Activated T-helper 2 cell treated with anti-CD3 and anti-CD28 coated beads, Interferon-gamma antibody, Interleukin-2, Interleukin-4, amounts not matched to agents 10 μg/mL and 5 μg/mL and 100 μg/mL, durations not matched to agents 14 hours and 24 hours and 36 hours (primary cell): ENCODE data around the gene RASSF9. TPM values are rescaled to one million over a fixed set of nuclear protein-coding genes. Genes with fewer than 3 reads are reported as not detected.

Experiments used
- DNase-seq: peaks from one replicate; pipeline ENCODE4 v3.0.0; 2021; ENCODE audit warnings: low spot score
- H3K27ac Mint-ChIP-seq: one replicate; pipeline ENCODE4 v1.8.0; 2021; ENCODE audit warnings: mixed read lengths
- H3K27me3 Mint-ChIP-seq: one replicate; pipeline ENCODE4 v1.8.0; 2021; ENCODE audit warnings: low read depth, mixed read lengths
- H3K36me3 Mint-ChIP-seq: one replicate; pipeline ENCODE4 v1.8.0; 2021; ENCODE audit warnings: low read depth, mixed read lengths
- H3K4me1 Mint-ChIP-seq: one replicate; pipeline ENCODE4 v1.8.0; 2021; ENCODE audit warnings: low read depth, mixed read lengths
- H3K4me3 Mint-ChIP-seq: one replicate; pipeline ENCODE4 v1.8.0; 2021; ENCODE audit warnings: low read depth, mild to moderate bottlenecking, moderate library complexity, mixed read lengths
- H3K9me3 Mint-ChIP-seq: one replicate; pipeline ENCODE4 v1.8.0; 2021; ENCODE audit warnings: mixed read lengths
- intact Hi-C: fragments of 100-400 bp; cut with micrococcal nuclease; formaldehyde crosslinking; loops from one replicate; pipeline ENCODE4 v1.15.1; 2023
- total RNA-seq: library from RNA; stranded (reverse); gene quantifications from 2 replicates; pipeline ENCODE4 v1.2.3, GENCODE V29; 2022

Gene RASSF9
- not detected in 2 replicates for total RNA-seq

DNA sequence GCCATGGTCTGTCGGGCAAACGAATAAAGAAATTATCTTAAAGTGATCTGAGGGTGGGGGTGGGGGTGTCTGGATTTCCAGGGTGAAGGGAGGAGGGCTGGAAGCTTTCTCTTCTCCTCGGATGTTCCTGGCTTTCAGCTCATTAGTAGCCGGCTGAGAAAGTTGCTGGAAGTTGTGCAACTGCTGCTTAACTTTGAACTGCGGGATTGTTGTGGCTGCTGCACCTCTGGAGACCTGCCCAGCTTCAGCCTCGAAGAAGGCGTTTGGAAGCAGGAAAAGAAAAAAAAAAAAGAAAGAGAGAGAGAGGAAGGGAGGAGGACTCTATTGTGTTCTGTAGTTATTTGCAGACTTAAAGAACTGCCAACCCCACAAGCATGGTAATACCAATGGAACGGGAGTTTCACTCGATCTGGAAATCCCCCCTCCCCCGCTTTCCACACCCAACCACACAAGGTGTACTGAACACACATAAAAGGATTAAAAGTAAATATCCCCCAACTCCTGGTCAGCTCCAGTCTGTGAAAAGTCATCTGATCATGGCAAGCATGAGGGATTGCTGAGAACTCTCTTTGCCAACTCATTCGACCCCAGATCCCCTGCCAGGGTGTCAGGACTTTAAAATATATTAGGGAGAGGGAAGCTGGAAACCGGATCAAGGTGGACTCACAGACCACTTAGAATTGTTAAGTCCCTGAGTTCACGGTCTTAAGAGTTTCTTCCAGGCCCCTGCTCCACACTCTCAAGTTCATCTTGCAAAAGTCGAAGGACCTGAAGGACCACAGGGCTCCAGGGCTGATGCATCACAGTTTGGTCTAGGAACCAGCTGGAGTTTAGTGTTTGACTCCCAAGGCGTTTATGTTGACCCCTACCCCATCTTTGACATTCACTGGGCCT lies at the start of gene RASSF9:
Gene RASSF9, minus strand, starts transcription at position 213 of the 894 bp plus-strand sequence. Its CDS starts 208 bp downstream, at position 5.
- Mint-ChIP-seq H3K27me3 (no peaks in the 10 kb centered on the region), H3K4me3 (no peak within 1 kb of the TSS), H3K9me3 (no peaks in the 10 kb centered on the region), H3K36me3 (no peaks in the 10 kb centered on the region), H3K4me1 (no peaks in the 10 kb centered on the region), H3K27ac (no peak within 1 kb of the TSS)
- DNase-seq = no peak
- intact Hi-C loops = no loop called here

DNA sequence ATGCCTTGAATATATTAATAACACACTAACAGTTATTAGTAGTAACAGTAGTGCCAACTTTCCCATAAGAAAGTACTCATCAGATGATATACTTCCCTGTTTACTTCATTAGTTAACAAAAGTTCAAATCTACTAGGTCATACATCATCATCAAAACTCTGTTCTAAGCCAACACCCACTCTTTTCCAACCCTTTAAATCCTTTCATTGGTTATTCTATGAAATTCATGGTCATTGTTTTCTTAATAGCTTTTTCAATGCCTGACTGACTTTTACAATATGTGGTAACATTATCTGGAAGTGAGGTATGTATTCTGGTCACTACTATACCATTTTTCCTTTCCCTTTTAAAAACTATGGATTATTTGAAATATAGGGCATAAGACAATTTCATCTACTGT lies 47.6 kb upstream of the RASSF9 start:
- H3K27me3 Mint-ChIP-seq = no peaks in the 10 kb centered on the region
- no peak for DNase-seq
- H3K9me3 Mint-ChIP-seq = no peaks in the 10 kb centered on the region
- H3K4me1 Mint-ChIP-seq = no peaks in the 10 kb centered on the region
- no peak overlapping the region for H3K4me3 Mint-ChIP-seq
- intact Hi-C loops = no loop called here
- no peak overlapping the region for H3K27ac Mint-ChIP-seq
- H3K36me3 Mint-ChIP-seq = no peaks in the 10 kb centered on the region

DNA sequence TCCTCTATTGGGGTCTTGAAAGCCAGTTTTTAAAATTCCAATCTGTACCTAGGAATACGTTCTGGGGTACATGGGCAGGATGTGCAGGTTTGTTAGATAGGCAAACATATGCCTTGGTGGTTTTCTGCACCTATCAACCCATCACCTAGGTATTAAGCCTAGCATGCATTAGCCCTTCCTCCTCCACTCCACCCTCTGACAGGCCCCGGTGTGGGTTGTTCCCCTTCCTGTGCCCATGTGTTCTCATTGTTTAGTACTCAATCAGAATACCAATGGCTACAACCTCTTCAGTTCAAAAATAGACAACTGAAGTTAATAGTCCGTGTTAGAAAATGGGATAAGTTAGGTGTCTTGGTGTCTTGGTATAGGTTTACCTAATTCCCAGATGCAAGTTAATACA lies 41.2 kb upstream of the RASSF9 start:
- H3K27ac Mint-ChIP-seq = no peak overlapping the region

DNA sequence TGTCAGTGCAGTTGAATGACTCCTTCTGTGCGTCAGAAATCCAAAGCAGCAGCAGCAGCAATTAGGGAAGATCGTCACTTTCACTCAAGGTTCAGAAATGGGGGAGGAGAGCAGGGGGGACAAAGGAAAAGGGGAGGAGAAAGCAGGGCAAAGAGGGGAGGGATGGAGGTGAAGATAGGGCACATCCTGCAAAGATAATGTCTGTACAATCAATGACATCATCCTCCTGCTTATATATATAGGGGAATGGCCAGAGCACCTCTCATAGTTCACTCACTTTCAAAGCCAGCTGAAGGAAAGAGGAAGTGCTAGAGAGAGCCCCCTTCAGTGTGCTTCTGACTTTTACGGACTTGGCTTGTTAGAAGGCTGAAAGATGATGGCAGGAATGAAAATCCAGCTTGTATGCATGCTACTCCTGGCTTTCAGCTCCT lies 37.8 kb upstream of the RASSF9 start, which contains the start of gene NTS:
Gene NTS, plus strand, starts transcription at position 265 of the 431 bp plus-strand sequence. Its CDS starts 109 bp downstream, at position 374.
- no peaks in the 10 kb centered on the region for H3K27me3 Mint-ChIP-seq
- DNase-seq = no peak
- no peak within 1 kb of the TSS for H3K27ac Mint-ChIP-seq
- H3K4me3 Mint-ChIP-seq = no peak within 1 kb of the TSS
- H3K4me1 Mint-ChIP-seq = no peaks in the 10 kb centered on the region
- intact Hi-C loops = no loop called here
- H3K36me3 Mint-ChIP-seq = no peaks in the 10 kb centered on the region
- no peaks in the 10 kb centered on the region for H3K9me3 Mint-ChIP-seq

More for the DNA sequence above, 41.2 kb upstream of the RASSF9 start:
- Mint-ChIP-seq H3K4me1 (no peaks in the 10 kb centered on the region), H3K4me3 (no peak overlapping the region), H3K9me3 (no peaks in the 10 kb centered on the region), H3K27me3 (no peaks in the 10 kb centered on the region), H3K36me3 (no peaks in the 10 kb centered on the region)
- DNase-seq = no peak
- intact Hi-C loops = no loop called here

DNA sequence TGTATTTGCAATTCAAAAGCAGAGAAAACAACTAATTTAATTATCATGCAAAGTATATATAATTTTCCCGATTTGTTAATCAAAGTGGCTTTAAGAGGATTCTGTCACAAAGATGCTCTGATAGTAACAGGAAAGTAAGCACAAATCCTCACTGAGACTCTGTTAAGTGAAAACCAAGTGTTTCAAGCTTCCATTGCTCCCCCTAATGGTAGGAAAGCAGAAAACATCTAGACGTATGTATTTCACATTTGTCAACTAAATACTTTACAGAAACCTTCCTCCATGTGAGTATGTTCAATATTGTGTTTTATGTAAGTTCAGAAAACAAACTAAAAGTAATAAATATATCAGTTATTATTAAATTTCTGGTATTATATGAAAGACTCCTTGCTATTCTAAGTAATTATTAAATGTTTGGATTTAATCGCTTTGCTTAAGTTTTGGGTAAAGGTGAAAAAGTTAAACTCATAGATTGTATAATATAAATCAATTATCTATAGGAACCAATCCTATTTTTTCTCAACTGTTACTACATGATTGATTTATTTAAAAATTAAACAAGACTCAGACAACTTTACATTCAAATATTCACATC lies 36.4 kb upstream of the RASSF9 start:
- Mint-ChIP-seq H3K4me1 (no peaks in the 10 kb centered on the region), H3K36me3 (no peaks in the 10 kb centered on the region), H3K27ac (no peak overlapping the region), H3K4me3 (no peak overlapping the region), H3K9me3 (no peaks in the 10 kb centered on the region), H3K27me3 (no peaks in the 10 kb centered on the region)
- intact Hi-C loops = loop anchor here (1.0 kb wide), 1 partner anchor 404 kb away; no protein-coding TSS in a partner anchor
- no peak for DNase-seq

DNA sequence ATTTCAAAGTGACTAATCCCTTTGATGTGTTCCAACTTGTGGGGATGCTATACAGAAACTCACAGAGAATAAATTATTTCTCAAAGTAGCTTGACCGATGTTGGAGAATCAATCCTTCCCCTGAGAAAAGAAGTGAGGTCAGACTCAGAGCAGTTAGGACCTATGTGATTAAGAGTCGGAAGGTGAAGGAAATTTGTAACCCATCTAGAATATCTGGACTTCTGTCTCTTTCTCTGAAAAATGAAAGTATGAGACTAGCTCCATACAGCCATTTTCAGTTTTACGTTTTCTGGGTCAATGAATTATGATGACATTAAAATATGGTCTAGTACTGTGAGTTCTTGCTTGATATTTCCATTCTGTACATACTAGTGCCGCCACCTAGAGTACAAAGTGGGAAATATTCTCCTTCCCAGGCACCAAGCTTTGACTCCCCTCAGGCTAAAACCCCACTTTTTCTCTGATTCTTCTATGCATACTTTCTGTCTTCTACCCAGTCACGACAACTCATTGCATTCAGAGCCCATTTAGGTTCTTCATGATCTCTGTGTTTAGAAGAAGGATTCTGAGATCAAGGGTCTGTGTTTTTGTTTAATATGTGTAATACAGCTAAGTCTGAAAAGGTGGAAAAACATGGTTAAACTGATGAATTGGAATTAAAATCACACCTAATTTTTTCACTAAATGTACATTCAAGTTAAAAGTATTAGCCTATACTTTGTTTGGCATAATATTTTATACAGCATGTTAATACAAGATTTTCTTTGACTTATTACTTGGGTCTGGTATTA lies 31.0 kb upstream of the RASSF9 start:
- no peaks in the 10 kb centered on the region for H3K4me1 Mint-ChIP-seq
- DNase-seq = no peak
- no peak overlapping the region for H3K27ac Mint-ChIP-seq
- intact Hi-C loops = loop anchor here (1.0 to 5.0 kb wide), 2 partner anchors 290 to 399 kb away; no protein-coding TSS in a partner anchor
- no peak overlapping the region for H3K4me3 Mint-ChIP-seq
- H3K36me3 Mint-ChIP-seq = no peaks in the 10 kb centered on the region
- H3K9me3 Mint-ChIP-seq = no peaks in the 10 kb centered on the region
- H3K27me3 Mint-ChIP-seq = no peaks in the 10 kb centered on the region

DNA sequence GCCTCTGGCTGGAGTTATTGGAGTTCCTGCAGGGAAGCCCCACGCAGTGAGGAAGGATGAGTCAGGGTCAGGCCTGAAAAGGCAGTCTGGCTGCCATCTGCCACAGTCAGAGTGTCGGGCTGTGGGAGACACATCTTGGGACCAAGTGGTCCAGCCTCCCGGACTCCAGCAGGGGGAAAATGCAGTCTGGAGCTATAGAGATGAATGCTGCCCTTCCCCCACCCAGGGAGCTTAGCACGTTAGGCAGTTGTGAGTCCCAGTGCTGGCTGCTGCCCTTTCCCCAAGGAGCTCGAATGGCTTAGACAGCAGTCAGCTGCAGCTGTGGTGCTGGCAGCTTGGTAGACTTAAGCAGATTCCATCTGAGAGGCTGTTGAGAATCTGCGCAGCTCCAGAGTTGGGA lies 29.7 kb upstream of the RASSF9 start:
- Mint-ChIP-seq H3K4me1 (no peaks in the 10 kb centered on the region), H3K27me3 (no peaks in the 10 kb centered on the region), H3K27ac (no peak overlapping the region), H3K36me3 (no peaks in the 10 kb centered on the region), H3K9me3 (no peaks in the 10 kb centered on the region), H3K4me3 (no peak overlapping the region)
- intact Hi-C loops = loop anchor here (5.0 kb wide), 1 partner anchor 289 kb away; no protein-coding TSS in a partner anchor
- no peak for DNase-seq

DNA sequence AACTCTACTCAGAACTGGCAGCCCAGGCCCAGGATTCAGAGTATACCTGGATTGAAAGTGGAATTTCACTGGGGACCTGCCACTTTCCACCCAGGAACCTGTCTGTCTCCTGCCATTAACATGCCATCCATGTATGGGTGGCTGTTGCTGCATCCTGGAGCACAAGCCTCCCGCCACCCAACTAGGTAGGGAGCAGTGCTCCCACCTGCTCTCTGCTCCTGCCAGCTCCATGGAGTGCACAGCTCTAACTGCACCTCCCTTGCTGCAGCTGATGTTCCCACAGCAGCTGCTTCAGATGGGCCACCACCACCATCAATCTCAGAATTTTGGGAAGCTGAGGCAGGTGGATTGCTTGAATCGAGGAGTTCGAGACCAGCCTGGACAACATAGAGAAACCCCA lies 20.8 kb upstream of the RASSF9 start:
- no peak overlapping the region for H3K4me3 Mint-ChIP-seq
- no peaks in the 10 kb centered on the region for H3K27me3 Mint-ChIP-seq
- no peaks in the 10 kb centered on the region for H3K36me3 Mint-ChIP-seq
- intact Hi-C loops = no loop called here
- no peak for DNase-seq
- H3K4me1 Mint-ChIP-seq = no peaks in the 10 kb centered on the region
- H3K9me3 Mint-ChIP-seq = no peaks in the 10 kb centered on the region
- no peak overlapping the region for H3K27ac Mint-ChIP-seq

DNA sequence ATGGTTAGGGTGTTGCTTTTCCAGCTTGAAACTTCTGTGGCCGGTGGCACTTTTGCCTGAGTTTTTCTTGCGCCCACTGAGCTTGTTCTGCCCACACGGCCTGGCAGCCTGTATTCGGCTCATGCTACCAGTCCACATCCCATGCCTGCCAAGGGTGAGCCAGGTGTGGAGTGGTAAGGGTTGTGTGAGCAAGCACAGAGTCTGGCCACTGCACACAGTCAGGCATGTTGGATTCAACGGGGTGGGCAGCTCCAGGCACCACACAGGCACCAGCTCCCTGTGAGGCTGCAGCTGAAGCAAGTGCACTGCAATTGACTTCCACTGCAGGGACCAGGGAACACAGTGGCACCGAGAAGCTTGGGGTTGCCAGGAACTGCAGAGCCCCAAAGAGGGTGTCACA lies 19.1 kb upstream of the RASSF9 start:
- Mint-ChIP-seq H3K9me3 (no peaks in the 10 kb centered on the region), H3K27me3 (no peaks in the 10 kb centered on the region), H3K4me1 (no peaks in the 10 kb centered on the region), H3K36me3 (no peaks in the 10 kb centered on the region), H3K4me3 (no peak overlapping the region), H3K27ac (no peak overlapping the region)
- no peak for DNase-seq
- intact Hi-C loops = no loop called here

DNA sequence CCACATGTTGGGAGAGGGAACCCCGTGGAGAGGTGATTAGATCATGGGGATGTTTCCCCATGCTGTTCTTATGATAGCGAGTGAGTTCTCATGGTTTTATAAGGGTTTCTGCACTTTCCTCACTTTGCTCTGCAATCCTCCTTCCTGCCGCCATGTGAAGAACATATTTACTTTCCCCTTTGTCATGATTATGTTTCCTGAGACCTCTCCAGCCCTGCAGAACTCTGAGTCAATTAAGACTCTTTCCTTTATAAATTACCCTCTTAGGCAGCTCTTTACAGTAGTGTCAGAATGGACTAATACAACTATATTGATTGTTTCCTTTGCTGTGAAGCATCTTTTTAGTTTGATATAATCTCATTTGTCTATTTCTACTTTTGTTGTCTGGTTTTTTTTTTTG lies 13.1 kb upstream of the RASSF9 start:
- Mint-ChIP-seq H3K27ac (no peak overlapping the region), H3K36me3 (no peaks in the 10 kb centered on the region), H3K9me3 (no peaks in the 10 kb centered on the region), H3K4me1 (no peaks in the 10 kb centered on the region), H3K27me3 (no peaks in the 10 kb centered on the region), H3K4me3 (no peak overlapping the region)
- intact Hi-C loops = no loop called here
- DNase-seq = no peak

DNA sequence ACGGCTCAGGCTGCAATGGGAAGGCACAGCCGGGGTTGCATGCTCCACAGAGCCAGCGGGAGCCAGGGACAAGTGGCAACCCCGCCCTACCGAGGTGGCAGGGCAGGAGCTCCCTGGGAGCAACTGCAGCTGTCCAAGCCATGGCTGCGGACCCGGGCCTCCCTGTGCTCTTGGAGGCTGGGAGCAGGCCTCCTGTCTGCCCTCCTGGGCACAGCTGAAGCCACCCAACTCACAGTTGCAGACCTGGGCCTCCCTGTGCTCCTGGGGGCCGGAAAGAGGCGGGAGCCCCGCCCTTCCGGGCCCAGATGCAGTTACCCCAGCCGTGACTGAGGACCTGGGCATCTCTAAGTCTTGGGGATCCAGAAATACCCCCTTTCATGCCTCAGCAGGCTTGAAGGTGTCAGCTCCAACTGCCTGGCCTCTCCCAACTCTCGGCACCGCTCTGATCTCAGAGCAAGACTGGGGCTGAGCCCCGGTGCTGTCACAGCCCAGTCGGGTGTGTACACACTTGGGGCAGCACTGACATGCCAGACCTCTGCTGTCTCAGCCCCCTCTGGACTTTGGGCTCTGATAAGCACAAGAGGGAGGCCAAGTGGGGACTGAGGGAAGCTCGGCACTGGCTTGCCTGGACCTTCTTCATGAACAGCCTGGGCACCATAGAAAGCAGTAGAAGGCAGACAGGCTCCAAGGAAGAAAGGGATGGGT lies 7.5 kb upstream of the RASSF9 start:
- H3K36me3 Mint-ChIP-seq = no peaks in the 10 kb centered on the region
- H3K4me3 Mint-ChIP-seq = no peak overlapping the region
- no peaks in the 10 kb centered on the region for H3K9me3 Mint-ChIP-seq
- H3K27me3 Mint-ChIP-seq = no peaks in the 10 kb centered on the region
- no peak for DNase-seq
- intact Hi-C loops = no loop called here
- no peak overlapping the region for H3K27ac Mint-ChIP-seq
- H3K4me1 Mint-ChIP-seq = no peaks in the 10 kb centered on the region
